NT2/D1 (cell line): ENCODE measurements around the gene CNDP1.

Source experiments
- SUZ12 ChIP-seq: IDR thresholded peaks from 2 replicates; pipeline ENCODE4 v1.6.1; 2011; ENCODE audit not compliant: insufficient read length, insufficient read depth; ENCODE audit errors: extremely low read depth
- YY1 ChIP-seq: IDR thresholded peaks from 2 replicates; pipeline ENCODE4 v1.6.1; 2011; ENCODE audit not compliant: insufficient read length, insufficient read depth
- ZNF274 ChIP-seq: IDR thresholded peaks from 2 replicates; pipeline ENCODE4 v1.6.1; 2011; ENCODE audit warnings: mild to moderate bottlenecking, low read depth, low read length

GRCh38 chr18:74507927-74508326 lies 26.4 kb upstream of the CNDP1 start:
- TF ChIP-seq YY1 (no peak), SUZ12 (no peak), ZNF274 (no peak)
